Measurements from ENCODE around the gene LDLRAD4. TPM values are rescaled to one million over a fixed set of nuclear protein-coding genes. Genes with fewer than 3 reads are reported as not detected.

The LDLRAD4 gene
- total RNA-seq, 1 donor from 2014 or later = 34.1 TPM

DNA sequence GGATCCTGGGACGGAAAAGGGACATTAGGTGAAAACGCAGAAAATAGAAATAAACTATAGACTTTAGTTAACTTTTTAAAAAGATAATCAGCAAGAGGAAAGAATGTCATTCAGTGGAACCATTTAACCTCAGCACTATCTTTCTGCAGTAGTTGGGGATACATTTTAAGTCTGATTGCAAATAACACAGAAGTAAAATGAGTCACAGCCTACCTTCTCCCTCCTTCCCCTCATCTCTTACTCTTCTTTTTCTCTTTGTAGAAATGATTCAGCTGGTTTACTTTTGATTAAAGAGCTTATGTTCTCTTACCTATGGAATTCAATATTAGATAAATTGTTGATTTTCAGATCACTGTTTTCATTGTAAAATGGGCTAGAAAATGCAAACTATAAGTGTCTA lies 336.6 kb downstream of the LDLRAD4 start:
- no peaks in the 10 kb centered on the region for H3K4me1 Mint-ChIP-seq (ENCODE audit: unreplicated experiment)
- no peak overlapping the region for H3K27ac Mint-ChIP-seq (ENCODE audit: unreplicated experiment)
- no peak overlapping the region for H3K4me3 Mint-ChIP-seq (ENCODE audit: unreplicated experiment)
- peaks cover 1% of the 10 kb centered on the region for H3K27me3 Mint-ChIP-seq (ENCODE audit: unreplicated experiment)
- TF ChIP-seq, protein P1, sequence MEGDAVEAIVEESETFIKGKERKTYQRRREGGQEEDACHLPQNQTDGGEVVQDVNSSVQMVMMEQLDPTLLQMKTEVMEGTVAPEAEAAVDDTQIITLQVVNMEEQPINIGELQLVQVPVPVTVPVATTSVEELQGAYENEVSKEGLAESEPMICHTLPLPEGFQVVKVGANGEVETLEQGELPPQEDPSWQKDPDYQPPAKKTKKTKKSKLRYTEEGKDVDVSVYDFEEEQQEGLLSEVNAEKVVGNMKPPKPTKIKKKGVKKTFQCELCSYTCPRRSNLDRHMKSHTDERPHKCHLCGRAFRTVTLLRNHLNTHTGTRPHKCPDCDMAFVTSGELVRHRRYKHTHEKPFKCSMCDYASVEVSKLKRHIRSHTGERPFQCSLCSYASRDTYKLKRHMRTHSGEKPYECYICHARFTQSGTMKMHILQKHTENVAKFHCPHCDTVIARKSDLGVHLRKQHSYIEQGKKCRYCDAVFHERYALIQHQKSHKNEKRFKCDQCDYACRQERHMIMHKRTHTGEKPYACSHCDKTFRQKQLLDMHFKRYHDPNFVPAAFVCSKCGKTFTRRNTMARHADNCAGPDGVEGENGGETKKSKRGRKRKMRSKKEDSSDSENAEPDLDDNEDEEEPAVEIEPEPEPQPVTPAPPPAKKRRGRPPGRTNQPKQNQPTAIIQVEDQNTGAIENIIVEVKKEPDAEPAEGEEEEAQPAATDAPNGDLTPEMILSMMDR (IDR thresholded peaks at IDR 0.05; ENCODE audit: unreplicated experiment) = no peak
- no peak for DNase-seq (ENCODE audit: low spot score)
- no peaks in the 10 kb centered on the region for H3K9me3 Mint-ChIP-seq (ENCODE audit: unreplicated experiment)
- H3K36me3 Mint-ChIP-seq (ENCODE audit: low read depth, unreplicated experiment) = no peaks in the 10 kb centered on the region

GRCh38 chr18:13555865-13556264 lies 337.3 kb downstream of the LDLRAD4 start:
- TF ChIP-seq, protein P1 (IDR thresholded peaks at IDR 0.05; ENCODE audit: unreplicated experiment) = no peak
- no peaks in the 10 kb centered on the region for H3K36me3 Mint-ChIP-seq (ENCODE audit: low read depth, unreplicated experiment)
- no peak overlapping the region for H3K4me3 Mint-ChIP-seq (ENCODE audit: unreplicated experiment)
- no peaks in the 10 kb centered on the region for H3K9me3 Mint-ChIP-seq (ENCODE audit: unreplicated experiment)
- H3K27me3 Mint-ChIP-seq (ENCODE audit: unreplicated experiment) = peaks cover 1% of the 10 kb centered on the region
- DNase-seq (ENCODE audit: low spot score) = no peak
- no peaks in the 10 kb centered on the region for H3K4me1 Mint-ChIP-seq (ENCODE audit: unreplicated experiment)
- H3K27ac Mint-ChIP-seq (ENCODE audit: unreplicated experiment) = no peak overlapping the region

- no peak overlapping the region for H3K4me3 Mint-ChIP-seq (ENCODE audit: unreplicated experiment)
- no peak for DNase-seq (ENCODE audit: low spot score)
- no peaks in the 10 kb centered on the region for H3K4me1 Mint-ChIP-seq (ENCODE audit: unreplicated experiment)
- peaks cover 3% of the 10 kb centered on the region for H3K27me3 Mint-ChIP-seq (ENCODE audit: unreplicated experiment)
- H3K9me3 Mint-ChIP-seq (ENCODE audit: unreplicated experiment) = no peaks in the 10 kb centered on the region
- H3K27ac Mint-ChIP-seq (ENCODE audit: unreplicated experiment) = no peak overlapping the region
- TF ChIP-seq, protein P1 (IDR thresholded peaks at IDR 0.05; ENCODE audit: unreplicated experiment) = no peak
- H3K36me3 Mint-ChIP-seq (ENCODE audit: low read depth, unreplicated experiment) = no peaks in the 10 kb centered on the region
These were observed 337.9 kb downstream of the LDLRAD4 start for GRCh38 chr18:13556502-13556901.

- no peak overlapping the region for H3K27ac Mint-ChIP-seq (ENCODE audit: unreplicated experiment)
- H3K4me1 Mint-ChIP-seq (ENCODE audit: unreplicated experiment) = peaks cover 7% of the 10 kb centered on the region
- TF ChIP-seq, protein P1 (IDR thresholded peaks at IDR 0.05; ENCODE audit: unreplicated experiment) = peak; percentile 51
- no peaks in the 10 kb centered on the region for H3K9me3 Mint-ChIP-seq (ENCODE audit: unreplicated experiment)
- peaks cover 3% of the 10 kb centered on the region for H3K27me3 Mint-ChIP-seq (ENCODE audit: unreplicated experiment)
- DNase-seq (ENCODE audit: low spot score) = peak; percentile 36
- H3K4me3 Mint-ChIP-seq (ENCODE audit: unreplicated experiment) = no peak overlapping the region
- no peaks in the 10 kb centered on the region for H3K36me3 Mint-ChIP-seq (ENCODE audit: low read depth, unreplicated experiment)
These were observed 339.6 kb downstream of the LDLRAD4 start for GRCh38 chr18:13558124-13558523.

- TF ChIP-seq, protein P1 (IDR thresholded peaks at IDR 0.05; ENCODE audit: unreplicated experiment) = no peak
- Mint-ChIP-seq H3K4me3 (ENCODE audit: unreplicated experiment) (no peak overlapping the region), H3K4me1 (ENCODE audit: unreplicated experiment) (peaks cover 11% of the 10 kb centered on the region), H3K9me3 (ENCODE audit: unreplicated experiment) (no peaks in the 10 kb centered on the region), H3K27me3 (ENCODE audit: unreplicated experiment) (peaks cover 3% of the 10 kb centered on the region), H3K36me3 (ENCODE audit: low read depth, unreplicated experiment) (no peaks in the 10 kb centered on the region), H3K27ac (ENCODE audit: unreplicated experiment) (no peak overlapping the region)
- no peak for DNase-seq (ENCODE audit: low spot score)
These were observed 340.2 kb downstream of the LDLRAD4 start for GRCh38 chr18:13558790-13559189.
